Measurements from ENCODE around the gene CDH24.

The CDH24 gene

DNA sequence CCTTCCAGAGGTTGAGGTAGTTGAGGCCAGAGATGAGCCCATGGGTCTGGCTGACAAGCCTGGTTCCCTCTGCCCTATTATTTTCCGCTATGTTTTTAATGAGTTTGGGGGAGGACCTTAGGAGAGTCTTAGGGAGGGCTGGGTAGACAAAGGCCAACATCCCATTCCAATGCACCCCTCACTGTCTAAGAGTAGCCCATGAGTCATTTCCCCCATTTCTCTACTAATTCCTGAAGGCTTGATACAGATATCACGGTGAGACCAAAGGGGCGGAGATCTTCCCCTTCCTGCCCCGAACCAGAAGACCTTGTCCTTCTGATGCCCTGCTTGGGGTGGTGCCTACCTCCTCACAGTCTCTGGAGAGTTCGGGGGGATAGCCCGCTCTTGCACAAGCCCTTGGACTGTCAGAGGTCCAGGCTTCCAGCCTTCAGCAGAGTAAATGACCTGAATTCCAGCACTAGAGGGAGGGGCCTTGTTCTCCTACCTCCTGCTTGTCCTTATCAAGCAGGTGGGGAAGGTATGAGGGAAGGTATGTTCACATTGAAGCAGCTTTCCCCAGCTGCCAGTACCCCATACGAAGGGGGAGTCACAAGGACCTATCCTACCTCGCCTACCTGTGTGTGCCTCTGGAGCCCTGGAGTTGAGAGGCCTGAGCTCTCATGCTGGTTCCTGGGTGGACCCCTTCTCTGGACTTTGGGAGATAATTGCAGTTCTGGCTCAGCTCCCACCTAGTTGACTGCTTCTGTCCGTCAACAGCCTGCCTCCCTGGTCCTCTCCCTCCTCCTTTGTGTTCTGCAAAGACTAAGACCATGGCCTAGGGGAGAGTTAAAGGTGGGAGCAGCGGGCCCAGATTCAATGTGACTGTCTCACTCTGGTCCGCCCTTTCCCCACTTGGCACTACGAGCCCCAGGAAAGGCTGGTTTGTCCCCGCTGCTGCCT, 11.6 kb downstream of the CDH24 start:
- no peak for DNase-seq (ENCODE audit: low read depth in 2 of 2)

DNA sequence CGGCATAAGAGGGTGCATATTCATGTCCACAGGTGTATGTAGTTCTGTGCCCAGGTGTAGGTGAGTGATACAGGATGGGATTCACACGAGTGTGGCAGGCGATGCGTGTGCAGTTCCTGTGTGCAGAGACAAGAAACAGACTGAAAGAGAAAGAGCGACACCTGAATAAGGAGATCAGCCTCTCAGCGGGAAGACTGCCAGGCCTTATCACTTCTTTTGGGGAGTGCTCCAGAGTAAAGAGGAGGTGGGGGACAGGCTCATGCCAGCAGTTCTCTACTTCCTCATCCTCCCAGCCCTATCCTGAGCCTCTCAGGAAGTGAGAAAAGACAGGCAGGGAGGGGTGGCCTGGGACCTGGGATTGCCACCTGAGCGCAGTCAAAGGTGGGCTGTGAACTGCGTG, 12.5 kb downstream of the CDH24 start:
- DNase-seq (ENCODE audit: low read depth in 2 of 2), result no peak

DNA sequence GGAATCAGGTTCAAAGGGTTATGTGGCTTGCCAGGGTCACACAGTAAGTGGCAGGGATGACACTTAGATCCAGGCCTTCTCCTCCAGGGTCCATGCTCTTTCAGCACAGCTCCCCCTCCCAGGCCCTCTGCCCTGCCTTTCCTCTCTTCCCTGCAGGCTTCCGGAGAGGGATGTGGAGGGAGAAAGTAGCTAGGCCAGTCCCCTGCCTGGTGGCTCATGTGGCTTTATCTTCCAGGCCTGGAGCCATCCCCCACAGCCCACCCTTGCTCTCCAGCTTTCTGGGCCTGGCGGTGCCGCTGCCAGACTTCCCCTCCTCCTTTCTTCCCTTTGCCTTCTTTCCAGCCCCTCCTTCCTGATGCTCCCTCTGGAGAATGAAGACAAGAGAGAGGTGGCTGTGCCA, 13.6 kb downstream of the CDH24 start:
- DNase-seq (ENCODE audit: low read depth in 2 of 2), result no peak

DNA sequence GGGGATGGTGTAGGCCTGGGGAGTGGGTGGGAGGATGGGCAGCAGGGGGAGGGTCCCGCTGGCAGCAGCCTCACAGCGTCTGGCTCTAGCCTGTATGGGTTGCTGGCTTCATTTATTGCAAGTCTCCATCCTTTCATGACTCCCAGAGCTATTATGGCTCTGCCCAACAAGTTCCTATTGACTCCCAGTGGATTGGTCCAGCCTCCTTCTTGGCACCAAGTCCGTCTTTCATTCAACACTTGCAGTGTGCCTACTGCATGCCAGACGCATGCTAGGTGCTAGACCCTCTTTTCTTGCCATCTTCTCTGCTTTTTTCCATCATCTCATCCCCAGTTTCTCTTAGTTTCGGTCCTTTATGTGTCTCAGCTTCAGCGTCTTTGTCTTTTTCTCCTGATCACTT, 14.2 kb downstream of the CDH24 start:
- DNase-seq (ENCODE audit: low read depth in 2 of 2), result no peak

DNA sequence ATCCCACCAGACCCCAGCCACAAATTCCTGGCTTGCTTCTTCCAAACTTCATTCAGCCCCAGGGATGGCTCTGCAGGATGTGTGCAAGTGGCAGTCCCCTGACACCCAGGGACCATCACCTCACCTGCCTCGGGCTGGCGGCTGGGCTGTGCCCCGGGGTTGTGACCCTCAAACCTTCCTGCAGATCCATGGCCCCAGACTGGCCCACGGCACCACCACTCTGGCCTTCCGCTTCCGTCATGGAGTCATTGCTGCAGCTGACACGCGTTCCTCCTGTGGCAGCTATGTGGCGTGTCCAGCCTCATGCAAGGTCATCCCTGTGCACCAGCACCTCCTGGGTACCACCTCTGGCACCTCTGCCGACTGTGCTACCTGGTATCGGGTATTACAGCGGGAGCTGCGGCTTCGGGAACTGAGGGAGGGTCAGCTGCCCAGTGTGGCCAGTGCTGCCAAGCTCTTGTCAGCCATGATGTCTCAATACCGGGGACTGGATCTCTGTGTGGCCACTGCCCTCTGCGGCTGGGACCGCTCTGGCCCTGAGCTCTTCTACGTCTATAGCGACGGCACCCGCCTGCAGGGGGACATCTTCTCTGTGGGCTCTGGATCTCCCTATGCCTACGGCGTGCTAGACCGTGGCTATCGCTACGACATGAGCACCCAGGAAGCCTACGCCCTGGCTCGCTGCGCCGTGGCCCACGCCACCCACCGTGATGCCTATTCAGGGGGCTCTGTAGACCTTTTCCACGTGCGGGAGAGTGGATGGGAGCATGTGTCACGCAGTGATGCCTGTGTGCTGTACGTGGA, 15.0 kb downstream of the CDH24 start, which contains the start of gene PSMB11:
TSS of gene PSMB11 (plus strand) at position 51 of the 804 bp plus-strand sequence. CDS start at position 65, 14 bp downstream.
- DNase-seq (ENCODE audit: low read depth in 2 of 2), result no peak

DNA sequence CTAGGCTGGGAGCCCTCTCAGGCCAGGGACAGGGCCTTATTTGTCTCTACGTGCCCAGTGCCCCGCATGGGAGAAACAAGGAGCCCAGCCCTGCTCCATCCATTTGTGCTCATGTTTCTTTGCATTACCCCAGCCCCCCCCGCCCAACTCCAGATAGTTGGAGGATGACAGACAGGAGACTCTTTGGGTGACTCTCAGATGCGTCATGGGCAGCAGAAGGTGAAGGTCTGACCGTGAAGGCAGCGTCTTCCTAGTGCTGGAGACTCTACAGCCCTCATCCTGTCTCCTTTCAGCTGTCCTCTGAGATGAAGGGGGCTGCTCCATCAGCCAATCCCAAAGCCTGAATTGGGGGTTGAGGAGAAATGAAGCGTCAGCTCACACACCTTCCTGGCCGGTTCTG, 15.6 kb downstream of the CDH24 start:
- DNase-seq (ENCODE audit: low read depth in 2 of 2), result no peak

DNA sequence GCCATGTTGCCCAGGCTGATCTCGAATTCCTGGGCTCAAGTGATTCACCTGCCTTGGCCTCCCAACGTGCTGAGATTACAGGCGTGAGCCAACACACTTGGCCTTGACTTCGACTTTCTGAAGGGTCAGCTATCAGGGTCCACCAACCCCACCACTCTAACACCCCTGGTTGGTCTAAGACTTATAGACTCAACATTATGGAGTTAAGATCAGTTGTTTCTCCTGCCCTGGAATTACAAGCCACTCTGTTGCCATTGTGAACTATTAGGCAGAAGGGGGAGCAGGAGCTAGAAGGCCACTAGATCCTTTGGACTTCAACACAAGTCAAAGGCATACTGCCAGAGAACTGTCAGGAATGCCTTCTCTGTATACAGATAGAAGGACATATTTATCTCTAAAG, 17.2 kb downstream of the CDH24 start:
- no peak for DNase-seq (ENCODE audit: low read depth in 2 of 2)

DNA sequence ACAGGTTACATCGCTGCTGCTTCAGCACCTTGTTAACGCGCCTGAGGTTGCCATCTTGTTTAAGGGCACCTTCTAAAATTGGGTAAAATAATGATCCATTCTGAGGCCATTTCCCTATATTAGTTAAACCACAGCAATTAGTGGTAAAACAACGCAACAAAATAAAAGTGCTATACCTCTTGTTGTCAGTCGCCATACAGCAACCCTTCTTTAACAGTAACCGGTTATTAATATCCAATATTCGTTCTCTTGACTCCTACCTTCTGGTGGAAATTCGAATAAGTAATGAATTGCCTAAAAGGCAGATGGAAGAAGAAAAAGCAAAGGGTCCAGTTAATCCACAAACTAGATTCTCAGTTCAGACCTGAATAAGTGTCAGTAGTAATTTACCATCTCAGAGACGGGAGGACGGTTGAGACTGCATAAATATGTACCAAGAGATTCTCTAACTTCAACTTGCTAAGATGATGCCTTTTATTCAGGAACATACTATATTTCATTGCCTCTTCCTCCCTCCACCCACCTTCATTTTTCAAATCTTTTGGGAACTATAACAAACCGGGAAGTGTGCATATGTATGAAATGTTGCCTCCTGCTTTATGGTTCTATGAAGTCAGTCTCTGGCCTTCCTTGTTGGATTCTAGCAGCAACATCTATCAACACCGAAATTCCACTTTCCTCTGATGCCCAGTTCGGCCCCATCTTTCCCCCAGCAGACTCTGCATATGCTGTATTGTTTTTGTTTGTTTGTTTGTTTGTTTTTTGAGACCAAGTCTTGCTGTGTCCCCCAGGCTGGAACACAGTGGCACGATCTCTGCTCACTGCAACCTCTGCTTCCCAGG, 21.8 kb downstream of the CDH24 start:
- no peak for DNase-seq (ENCODE audit: low read depth in 2 of 2)

DNA sequence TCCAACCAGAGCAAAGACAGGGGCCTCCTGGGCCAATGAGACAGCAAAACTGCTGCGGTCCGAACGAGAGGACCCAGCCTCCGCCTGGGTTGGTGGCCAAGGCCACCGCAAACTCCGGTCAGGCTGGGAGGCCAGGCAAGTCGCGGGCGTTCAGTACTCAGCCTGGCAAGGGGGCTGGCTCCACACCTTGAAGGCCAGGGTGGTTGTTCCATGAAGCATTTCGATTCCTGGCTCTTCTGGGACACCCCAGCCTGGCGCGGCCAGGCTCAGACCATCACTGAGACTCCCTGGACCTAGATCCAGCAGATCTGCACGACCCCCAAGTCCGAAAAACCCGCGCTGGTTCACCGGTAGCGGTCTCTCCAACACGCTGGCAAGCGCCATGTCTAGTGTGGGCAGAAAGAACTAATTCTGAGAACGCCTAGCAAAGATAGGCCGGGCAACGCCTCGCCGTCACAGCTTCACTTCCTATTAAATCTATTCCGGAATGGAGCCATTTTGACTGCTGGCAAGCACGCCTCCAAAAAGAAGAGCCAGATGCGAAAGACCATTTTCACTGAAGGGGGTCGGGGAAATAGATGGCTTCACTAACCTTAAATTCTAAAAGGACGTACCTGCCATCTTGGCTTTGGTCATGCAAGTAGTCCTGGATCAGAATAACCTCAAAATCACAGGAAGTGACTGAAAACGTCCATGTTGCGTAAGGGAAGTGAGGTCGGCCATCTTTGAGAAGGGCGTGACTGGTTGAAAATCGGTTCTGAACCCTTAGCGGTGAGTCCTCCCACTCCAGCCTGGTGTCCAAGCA, 22.6 kb downstream of the CDH24 start, which contains the start of gene PSMB5:
TSS of gene PSMB5 (minus strand) at position 403 of the 805 bp plus-strand sequence. CDS start at position 384, 19 bp downstream.
- DNase-seq (ENCODE audit: low read depth in 2 of 2), result peak; percentile 61 to 75

DNA sequence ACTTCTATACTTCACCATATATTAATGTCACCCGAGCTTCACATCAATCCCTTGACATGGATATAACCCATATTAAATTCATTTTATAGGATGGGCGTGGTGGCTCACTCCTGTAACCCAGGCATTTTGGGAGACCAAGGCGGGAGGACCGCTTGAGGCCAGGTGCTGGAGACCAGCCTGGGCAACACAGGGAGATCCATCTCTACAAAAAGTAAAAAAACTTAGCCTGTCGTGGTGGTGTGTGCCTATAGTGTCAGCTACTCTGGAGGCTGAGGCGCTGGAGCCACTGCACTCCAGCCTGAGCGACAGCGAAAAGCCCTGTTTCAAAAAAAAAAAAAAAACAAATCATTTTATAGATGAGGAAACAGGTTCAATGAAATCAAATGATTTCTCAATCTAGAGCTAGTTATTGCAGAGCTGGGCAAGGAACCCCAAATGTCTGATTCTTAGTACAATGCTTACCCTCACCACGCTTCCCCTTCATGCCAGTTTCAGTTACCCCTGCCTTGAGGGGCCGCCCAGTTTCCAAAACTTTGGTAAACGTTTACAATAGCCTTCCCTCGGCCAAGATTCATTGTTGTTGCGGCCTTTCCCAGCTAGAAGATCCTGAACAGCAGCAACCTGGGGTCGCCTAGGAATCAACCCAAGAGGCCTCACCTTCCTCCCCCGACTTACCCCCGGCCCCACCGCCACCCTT, 23.4 kb downstream of the CDH24 start:
- DNase-seq (ENCODE audit: low read depth in 2 of 2), result no peak

DNA sequence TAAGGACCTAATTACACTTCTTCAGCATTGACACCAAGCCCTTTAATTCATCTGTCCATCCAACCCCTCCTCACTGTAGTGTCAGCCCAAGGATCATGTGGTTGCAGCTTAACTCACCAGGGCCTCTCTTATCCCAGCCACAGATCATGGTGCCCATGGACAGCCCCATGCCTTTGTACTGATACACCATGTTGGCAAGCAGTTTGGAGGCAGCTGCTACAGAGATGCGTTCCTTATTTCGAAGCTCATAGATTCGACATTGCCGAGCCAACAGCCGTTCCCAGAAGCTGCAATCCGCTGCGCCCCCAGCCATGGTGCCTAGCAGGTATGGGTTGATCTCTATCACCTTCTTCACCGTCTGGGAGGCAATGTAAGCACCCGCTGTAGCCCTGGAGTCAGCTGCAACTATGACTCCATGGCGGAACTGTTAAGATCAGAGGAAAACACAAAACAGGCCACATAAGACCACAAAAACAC, 24.0 kb downstream of the CDH24 start:
- DNase-seq (ENCODE audit: low read depth in 2 of 2), result no peak

DNA sequence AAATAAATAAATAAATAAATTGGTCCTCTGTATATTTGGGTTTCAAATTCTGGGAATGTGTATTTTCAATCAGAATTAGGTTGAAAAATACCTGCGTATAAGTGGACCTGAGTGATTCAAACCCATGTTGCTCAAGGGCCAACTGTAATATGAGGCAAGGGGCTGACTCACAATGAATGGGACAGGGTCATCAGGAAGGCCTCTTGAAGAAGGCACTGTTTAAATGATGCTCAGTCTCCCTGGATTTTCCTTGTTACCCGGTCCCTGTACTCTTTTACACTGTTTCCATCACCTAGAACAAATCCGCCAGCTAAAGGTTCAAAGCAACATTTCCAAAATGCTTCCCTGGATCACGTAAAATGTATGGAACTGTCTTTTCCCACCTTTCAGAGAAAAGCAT, 26.4 kb downstream of the CDH24 start:
- DNase-seq (ENCODE audit: low read depth in 2 of 2), result no peak

DNA sequence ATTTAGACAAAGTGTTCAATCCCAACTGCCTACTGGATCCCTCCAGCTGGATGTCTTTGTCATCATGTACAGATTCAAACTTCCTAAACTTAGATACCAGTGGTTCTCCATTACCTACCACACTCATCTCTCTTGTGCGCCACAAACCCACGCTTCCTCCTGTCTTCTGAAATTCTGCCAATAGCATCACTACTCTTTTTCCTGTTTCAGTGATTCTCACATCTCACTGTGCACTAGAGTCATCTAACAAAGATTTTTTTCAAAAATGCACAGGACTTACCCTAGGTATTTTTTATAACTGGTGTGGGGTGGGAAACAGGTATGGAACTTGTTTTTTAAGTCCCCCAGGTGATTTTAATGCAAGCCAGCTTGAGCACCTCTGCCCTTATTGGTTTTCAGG, 28.5 kb downstream of the CDH24 start:
- no peak for DNase-seq (ENCODE audit: low read depth in 2 of 2)

DNA sequence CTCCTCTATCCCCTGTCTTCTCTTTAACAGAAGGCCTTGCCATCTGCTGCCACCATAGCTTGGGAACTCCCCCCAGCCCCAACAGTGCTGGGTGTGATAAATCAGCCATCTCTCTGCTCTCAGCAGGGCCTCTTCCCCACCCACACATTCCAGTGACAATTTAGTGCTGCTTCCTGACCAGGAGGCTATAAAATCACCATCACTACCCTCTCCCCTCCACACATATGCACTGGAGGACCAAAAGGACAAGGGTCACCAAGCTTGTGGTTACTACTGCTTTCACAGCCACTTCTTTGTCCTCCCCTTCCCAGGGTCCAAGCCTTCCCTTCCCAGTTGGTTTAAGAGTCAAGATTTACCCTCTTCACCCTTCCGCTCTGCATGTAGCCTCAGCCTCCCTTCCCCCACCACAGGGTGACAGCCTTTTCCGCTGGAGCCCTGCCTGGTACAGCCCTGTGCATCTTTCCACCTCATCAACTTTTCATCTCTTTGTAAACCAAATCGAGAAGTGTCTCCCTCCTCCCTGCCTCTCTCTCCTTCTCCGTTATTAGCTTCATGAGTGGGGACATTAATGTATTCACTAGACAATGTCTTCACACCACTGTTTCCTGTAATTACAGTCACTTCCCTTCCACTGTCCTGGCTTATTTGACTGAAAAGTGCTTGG, 32.0 kb downstream of the CDH24 start:
- no peak for DNase-seq (ENCODE audit: low read depth in 2 of 2)

DNA sequence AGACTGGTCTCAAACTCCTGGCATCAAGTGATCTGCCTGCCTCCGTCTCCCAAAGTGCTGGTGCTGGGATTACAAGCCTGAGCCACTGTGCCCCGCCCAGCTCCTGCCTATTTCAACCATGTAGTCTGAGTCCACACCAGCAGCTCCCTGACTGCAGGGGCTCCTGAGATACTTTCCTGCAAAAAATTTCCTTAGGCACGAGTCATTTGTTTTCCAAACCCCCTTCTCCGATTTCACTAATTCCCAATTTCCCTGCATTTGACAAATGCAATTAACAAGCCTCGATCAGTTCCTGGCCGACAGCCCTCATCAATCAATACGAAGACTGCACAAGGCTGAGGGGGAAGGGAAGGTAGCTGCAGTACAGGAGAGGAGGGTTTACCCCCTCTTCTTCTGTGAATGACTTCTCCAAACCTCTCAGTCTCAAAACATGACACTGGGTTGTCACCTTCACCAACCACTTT, 32.7 kb downstream of the CDH24 start:
- no peak for DNase-seq (ENCODE audit: low read depth in 2 of 2)

DNA sequence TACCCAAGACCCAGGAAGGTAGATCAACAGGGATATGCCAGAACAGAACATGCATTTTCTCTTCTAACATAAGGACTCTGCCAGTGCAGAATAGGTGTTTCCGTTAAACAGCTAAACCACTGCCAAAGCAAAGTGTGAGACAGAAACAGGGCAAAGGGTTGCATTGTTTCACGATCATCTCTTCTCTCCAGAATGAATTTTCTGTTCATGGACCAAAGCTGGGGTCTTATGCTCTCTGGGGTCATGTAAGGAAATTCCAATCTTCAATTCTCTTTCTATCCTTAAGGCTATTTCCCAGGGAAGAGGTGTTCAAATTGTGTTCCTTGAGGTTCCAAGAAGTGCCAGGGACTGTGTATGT, 33.5 kb downstream of the CDH24 start:
- DNase-seq (ENCODE audit: low read depth in 2 of 2), result no peak

DNA sequence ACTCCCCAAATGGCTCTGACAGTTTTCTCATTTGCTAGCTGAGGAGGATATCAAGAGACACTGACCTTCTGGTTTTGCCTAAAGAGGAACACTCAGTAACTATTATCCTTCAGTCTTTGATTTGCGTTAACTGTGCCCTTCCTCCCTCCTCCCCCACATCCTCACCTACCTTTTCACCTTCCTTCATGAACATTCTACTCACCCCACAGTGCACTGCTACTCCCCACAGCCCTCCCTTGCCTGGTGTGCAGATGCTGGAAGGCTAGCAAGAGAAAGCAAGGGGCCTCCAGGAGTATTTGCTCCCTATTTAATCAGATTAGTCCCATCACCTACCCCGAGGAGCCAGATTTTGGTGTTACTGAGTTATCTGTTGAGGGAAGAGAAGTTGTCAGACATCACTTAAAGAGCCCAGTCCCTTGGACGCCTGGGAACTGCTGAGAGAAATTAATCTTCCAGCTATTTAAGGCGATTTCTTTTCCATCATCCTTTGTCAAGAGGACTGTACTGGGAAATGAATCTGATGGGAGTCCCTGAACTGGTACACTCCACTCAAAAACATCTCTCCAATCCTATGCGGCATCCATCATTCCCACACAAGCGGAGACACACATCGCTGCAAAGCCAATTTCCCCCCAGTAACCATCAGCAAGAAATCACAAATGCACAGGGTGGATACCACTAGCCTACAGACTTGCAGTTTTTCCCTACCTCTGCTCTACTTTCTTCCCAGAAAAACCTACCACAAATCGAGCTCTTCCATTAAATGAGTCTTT, 34.1 kb downstream of the CDH24 start:
- DNase-seq (ENCODE audit: low read depth in 2 of 2), result no peak

DNA sequence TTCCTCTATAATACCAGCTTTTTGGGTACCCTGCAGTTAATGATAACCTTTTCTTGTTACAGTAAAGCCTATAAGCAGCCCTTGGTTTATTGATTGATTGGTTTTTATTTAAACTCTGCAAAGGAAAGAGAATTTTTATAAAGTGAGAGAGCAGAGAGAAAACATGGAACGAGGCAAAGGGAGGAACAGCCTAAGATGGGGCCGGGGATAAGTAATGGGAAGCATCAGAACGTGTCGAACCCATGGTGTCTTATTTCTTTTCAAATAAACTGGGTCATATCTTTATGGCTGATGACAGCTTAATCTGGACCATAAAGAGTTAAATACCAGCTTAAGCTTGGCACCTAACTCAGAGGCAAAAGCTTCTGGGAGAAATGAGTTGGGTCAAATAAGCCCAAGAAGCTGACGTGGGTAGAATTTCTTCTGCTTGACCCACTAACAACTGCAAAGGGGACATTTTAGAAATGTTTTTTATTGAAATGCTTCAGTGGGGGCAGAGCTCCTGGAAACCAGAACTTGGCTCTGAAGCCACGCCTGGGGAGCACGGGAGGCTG, 35.4 kb downstream of the CDH24 start:
- no peak for DNase-seq (ENCODE audit: low read depth in 2 of 2)

Data from stimulated activated CD8-positive, alpha-beta memory T cell treated with anti-CD3 and anti-CD28 coated beads, Interleukin-2, amount 100 ng/mL, for 48 hours (primary cell).